HEK293 (cell line): ENCODE measurements around the gene RNF138.
"Not testable (repeated sequence)": the region's sequence is repeated elsewhere in the genome, so short reads cannot be mapped to it uniquely, and the experiment has no call there.

Experiments
- CTCF ChIA-PET: fragments of 350-600 bp; formaldehyde crosslinking; extraction: SDS; loops from one replicate; lab custom pipeline; 2021; ENCODE audit warnings: antibody characterized with exemption; lab: Yijun Ruan, JAX
- POLR2A ChIA-PET: fragments of 300-600 bp; formaldehyde crosslinking; extraction: SDS; loops from one replicate; lab custom pipeline; 2020; ENCODE audit warnings: antibody characterized with exemption, inconsistent platforms; lab: Yijun Ruan, JAX
- H3K27ac ChIP-seq: fragments of 200-500 bp; sonication (Bioruptor generic); 2 replicates; pipeline ENCODE4 v1.5.1; 2014; ENCODE audit warnings: low read depth, low read length, control low read depth, inconsistent platforms; ENCODE audit errors: extremely low read depth
- H3K36me3 ChIP-seq, 2 experiments: fragments of 200-500 bp in 1 of 2; sonication (Bioruptor generic) in 1 of 2; 1 replicate in 1 of 2; 2 replicates in 1 of 2; pipeline ENCODE4 v1.5.1; 2014 to 2017; ENCODE audit warnings: inconsistent platforms in 2 of 2, low read length in 2 of 2; ENCODE audit not compliant: control insufficient read depth in 2 of 2, insufficient read depth in 1 of 2
- H3K4me1 ChIP-seq: fragments of 200-500 bp; sonication (Bioruptor generic); 2 replicates; pipeline ENCODE4 v1.5.1; 2014; ENCODE audit warnings: mild to moderate bottlenecking, low read length, inconsistent platforms; ENCODE audit not compliant: control insufficient read depth, insufficient read depth
- H3K4me3 ChIP-seq: 2 replicates; pipeline ENCODE4 v1.5.1; 2011; ENCODE audit warnings: low read depth, mild to moderate bottlenecking, control low read depth, low read length, moderate library complexity
- H3K9me3 ChIP-seq: fragments of 200-500 bp; sonication (Bioruptor generic); 2 replicates; pipeline ENCODE4 v1.5.1; 2014; ENCODE audit warnings: low read depth, low read length, inconsistent platforms; ENCODE audit not compliant: control insufficient read depth, insufficient read depth
- BCL11A ChIP-seq: fragments of 450-650 bp; formaldehyde crosslinking; IDR thresholded peaks from 2 replicates; pipeline ENCODE4 v1.5.1; 2016; ENCODE audit warnings: low read depth, missing biosample characterization, missing genetic modification characterization
- GLI4 ChIP-seq: fragments of 450-650 bp; formaldehyde crosslinking; IDR thresholded peaks from 2 replicates; pipeline ENCODE4 v1.5.1; 2016; ENCODE audit warnings: missing biosample characterization, missing genetic modification characterization
- KLF16 ChIP-seq: fragments of 450-650 bp; formaldehyde crosslinking; IDR thresholded peaks from 2 replicates; pipeline ENCODE4 v1.5.1; 2017; ENCODE audit warnings: missing biosample characterization, missing genetic modification characterization
- OVOL3 ChIP-seq: fragments of 450-650 bp; formaldehyde crosslinking; IDR thresholded peaks from 2 replicates; pipeline ENCODE4 v1.5.1; 2016; ENCODE audit warnings: missing biosample characterization, missing genetic modification characterization
- PBX3 ChIP-seq: sonication (generic); formaldehyde crosslinking; IDR thresholded peaks from 2 replicates; pipeline ENCODE4 v1.8.1; 2022; ENCODE audit warnings: mild to moderate bottlenecking, moderate library complexity, missing genetic modification reagents
- PRDM10 ChIP-seq: fragments of 450-650 bp; formaldehyde crosslinking; IDR thresholded peaks from 2 replicates; pipeline ENCODE4 v1.5.1; 2016; ENCODE audit warnings: missing biosample characterization, missing genetic modification characterization
- SETDB1 ChIP-seq: IDR thresholded peaks from one replicate; pipeline ENCODE4 v1.6.1; 2017; ENCODE audit warnings: mild to moderate bottlenecking, low read length, moderate library complexity, mixed read lengths; ENCODE audit not compliant: insufficient read length
- SP2 ChIP-seq: fragments of 450-650 bp; formaldehyde crosslinking; IDR thresholded peaks from 2 replicates; pipeline ENCODE4 v1.5.1; 2016; ENCODE audit warnings: missing biosample characterization, missing genetic modification characterization
- ZFP37 ChIP-seq: fragments of 450-650 bp; formaldehyde crosslinking; IDR thresholded peaks from 2 replicates; pipeline ENCODE4 v1.5.1; 2016; ENCODE audit warnings: missing biosample characterization, missing genetic modification characterization
- ZNF175 ChIP-seq: fragments of 450-650 bp; formaldehyde crosslinking; IDR thresholded peaks from 2 replicates; pipeline ENCODE4 v1.5.1; 2016; ENCODE audit warnings: missing biosample characterization, missing genetic modification characterization
- ZNF19 ChIP-seq: fragments of 450-650 bp; formaldehyde crosslinking; IDR thresholded peaks from 2 replicates; pipeline ENCODE4; 2016; ENCODE audit warnings: missing biosample characterization, missing genetic modification characterization, low read depth
- ZNF335 ChIP-seq: fragments of 450-650 bp; formaldehyde crosslinking; conservative IDR thresholded peaks from 2 replicates; pipeline ENCODE4 v1.5.1; 2016; ENCODE audit warnings: missing biosample characterization, missing genetic modification characterization
- ZNF404 ChIP-seq: fragments of 450-650 bp; formaldehyde crosslinking; IDR thresholded peaks from 2 replicates; pipeline ENCODE4 v1.5.1; 2017; ENCODE audit warnings: missing biosample characterization, missing genetic modification characterization
- ZNF423 ChIP-seq: fragments of 450-650 bp; formaldehyde crosslinking; IDR thresholded peaks from 2 replicates; pipeline ENCODE4 v1.5.1; 2016; ENCODE audit warnings: missing biosample characterization, missing genetic modification characterization
- ZNF501 ChIP-seq: fragments of 450-650 bp; formaldehyde crosslinking; IDR thresholded peaks from 2 replicates; pipeline ENCODE4 v1.5.1; 2016; ENCODE audit warnings: missing biosample characterization, missing genetic modification characterization
- ZNF513 ChIP-seq: fragments of 450-650 bp; IDR thresholded peaks from 2 replicates; pipeline ENCODE4 v1.5.1; 2018; ENCODE audit warnings: missing biosample characterization, missing genetic modification characterization
- ZNF521 ChIP-seq: fragments of 450-650 bp; formaldehyde crosslinking; IDR thresholded peaks from 2 replicates; pipeline ENCODE4 v1.5.1; 2017; ENCODE audit warnings: missing biosample characterization, mild to moderate bottlenecking, missing genetic modification characterization
- ZNF677 ChIP-seq: fragments of 450-650 bp; IDR thresholded peaks from 2 replicates; pipeline ENCODE4 v1.5.0; 2018; ENCODE audit warnings: missing biosample characterization, mild to moderate bottlenecking, missing genetic modification characterization, moderate library complexity
- ZNF777 ChIP-seq: fragments of 450-650 bp; formaldehyde crosslinking; IDR thresholded peaks from 2 replicates; pipeline ENCODE4 v1.5.1; 2017; ENCODE audit warnings: missing biosample characterization, missing genetic modification characterization, borderline replicate concordance
- ZNF837 ChIP-seq: fragments of 450-650 bp; formaldehyde crosslinking; IDR thresholded peaks from 2 replicates; pipeline ENCODE4 v1.5.1; 2016; ENCODE audit warnings: missing biosample characterization, missing genetic modification characterization
- TF ChIP-seq, protein P1 (sequence below): fragments of 450-650 bp; formaldehyde crosslinking; IDR thresholded peaks from 2 replicates; pipeline ENCODE4 v1.5.1; 2017; ENCODE audit warnings: missing biosample characterization, missing genetic modification characterization

Gene RNF138

DNA sequence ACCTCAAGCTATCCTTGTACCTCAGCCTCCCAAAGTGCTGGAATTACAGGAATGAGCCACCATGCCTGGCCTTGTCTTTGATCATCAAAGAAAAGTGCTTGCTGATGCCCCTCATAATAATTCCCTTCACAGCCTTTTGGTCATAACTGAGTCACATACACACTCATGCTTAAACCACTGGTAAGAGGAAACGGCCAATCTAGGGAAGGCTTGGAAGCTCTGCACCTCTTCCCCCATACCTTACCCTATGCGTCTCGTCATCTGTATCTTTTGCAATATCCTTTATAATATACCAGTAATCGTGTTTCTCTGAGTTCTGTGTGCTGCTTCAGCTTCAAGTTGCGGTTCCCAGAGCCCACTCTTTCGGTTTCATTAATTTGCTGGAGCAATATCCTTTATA lies 4.8 kb upstream of the RNF138 start (continued):
- TF ChIP-seq, protein P1, sequence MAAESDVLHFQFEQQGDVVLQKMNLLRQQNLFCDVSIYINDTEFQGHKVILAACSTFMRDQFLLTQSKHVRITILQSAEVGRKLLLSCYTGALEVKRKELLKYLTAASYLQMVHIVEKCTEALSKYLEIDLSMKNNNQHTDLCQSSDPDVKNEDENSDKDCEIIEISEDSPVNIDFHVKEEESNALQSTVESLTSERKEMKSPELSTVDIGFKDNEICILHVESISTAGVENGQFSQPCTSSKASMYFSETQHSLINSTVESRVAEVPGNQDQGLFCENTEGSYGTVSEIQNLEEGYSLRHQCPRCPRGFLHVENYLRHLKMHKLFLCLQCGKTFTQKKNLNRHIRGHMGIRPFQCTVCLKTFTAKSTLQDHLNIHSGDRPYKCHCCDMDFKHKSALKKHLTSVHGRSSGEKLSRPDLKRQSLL (tag by site-specific recombination), result no peak
- TF ChIP-seq KLF16 (no peak), BCL11A (tag by site-specific recombination) (no peak), ZNF19 (tag by site-specific recombination) (no peak)

DNA sequence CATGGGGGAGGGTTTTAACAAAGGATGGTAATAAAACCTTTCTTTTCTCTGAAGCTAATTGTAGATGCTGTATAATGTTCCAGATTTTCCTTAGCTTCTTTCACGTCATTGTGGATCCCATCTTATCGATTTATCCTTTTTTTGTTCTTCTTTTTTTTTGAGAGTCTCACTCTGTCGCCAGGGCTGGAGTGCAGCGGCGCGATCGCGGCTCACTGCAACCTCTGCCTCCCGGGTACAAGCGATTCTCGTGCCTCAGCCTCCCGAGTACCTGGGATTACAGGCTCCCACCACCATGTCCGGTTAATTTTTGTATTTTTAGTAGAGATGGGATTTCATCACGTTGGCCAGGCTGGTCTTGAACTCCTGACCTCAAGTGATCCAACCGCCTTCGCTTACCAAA lies 843 bp upstream of the RNF138 start:
- peaks cover 0 to 13% of the 10 kb centered on the region in 2 experiments; a peak in 1 of 3 replicates for H3K36me3 ChIP-seq
- not testable (repeated sequence) for H3K4me1 ChIP-seq, H3K27ac ChIP-seq, H3K4me3 ChIP-seq, H3K9me3 ChIP-seq
- ChIA-PET POLR2A (interaction anchor here (2.3 kb wide), 1 partner anchor 72 kb away, joined by 20 read pairs; the partner anchor contains the start of gene RNF125), CTCF (interaction anchor here (1.2 kb wide), 1 partner anchor 18 kb away, joined by 3 read pairs; no protein-coding TSS in a partner anchor)

DNA sequence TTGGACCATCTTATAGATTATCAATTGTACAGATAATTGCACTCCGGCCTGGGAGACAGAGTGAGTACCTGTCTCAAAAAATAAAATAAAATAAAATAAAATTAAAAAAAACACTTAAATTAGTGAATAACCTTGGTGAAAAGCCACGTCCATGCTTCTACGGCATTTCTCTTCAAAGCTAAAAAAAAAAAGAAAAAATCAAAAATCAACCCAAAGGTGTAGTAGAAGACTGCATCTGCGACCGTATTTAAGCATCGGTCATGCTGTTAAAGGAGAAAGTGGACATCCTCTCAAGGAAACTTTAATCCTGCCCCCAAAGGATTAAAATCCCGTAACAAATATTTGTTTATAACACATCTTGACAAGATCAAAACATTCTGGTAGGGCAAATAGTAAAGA lies 350 bp upstream of the RNF138 start:
- H3K9me3 ChIP-seq, result no peaks in the 10 kb centered on the region
- ChIA-PET CTCF (interaction anchor here (0.6 to 1.2 kb wide), 2 partner anchors 19 to 99 kb away, joined by 3 read pairs; no protein-coding TSS in a partner anchor), POLR2A (interaction anchor here (0.7 to 2.3 kb wide), 5 partner anchors 12 to 460 kb away, joined by 4 to 20 read pairs (median 6); partner anchors contain the start of genes RNF125 and TRAPPC8)
- peak overlapping the region; percentile 97 for H3K27ac ChIP-seq
- H3K4me1 ChIP-seq, result peaks cover 4% of the 10 kb centered on the region; the same call in 1 of the 2 replicates
- peak overlapping the region; percentile 53 for H3K4me3 ChIP-seq
- TF ChIP-seq ZNF404 (tag by site-specific recombination) (no peak), ZNF335 (tag by site-specific recombination) (peak; percentile 88)
- H3K36me3 ChIP-seq, result peaks cover 0 to 18% of the 10 kb centered on the region in 2 experiments; a peak in 1 of 3 replicates

GRCh38 chr18:32092422-32093101 lies 888 bp downstream of the RNF138 start:
- Histone ChIP-seq H3K36me3 (peaks cover 0 to 26% of the 10 kb centered on the region in 2 experiments; a peak in 2 of 3 replicates), H3K9me3 (no peaks in the 10 kb centered on the region), H3K4me3 (peak overlapping the region; percentile 90), H3K27ac (peak overlapping the region; percentile 97), H3K4me1 (peaks cover 4% of the 10 kb centered on the region; the same call in 1 of the 2 replicates)
- ChIA-PET POLR2A (interaction anchor here (0.6 to 2.3 kb wide), 6 partner anchors 10 to 459 kb away, joined by 3 to 20 read pairs (median 6); partner anchors contain the start of genes RNF125 and TRAPPC8), CTCF (interaction anchor here (0.5 to 0.7 kb wide), 2 partner anchors 20 to 73 kb away, joined by 3 read pairs; no protein-coding TSS in a partner anchor)
- TF ChIP-seq ZNF837 (no peak), ZNF501 (tag by site-specific recombination) (peak; percentile 22; the same call in 1 of the 2 replicates), ZNF423 (tag by site-specific recombination) (no peak), PBX3 (CRISPR knock-in tag) (peak; percentile 73), SP2 (peak; percentile 74), ZNF521 (tag by site-specific recombination) (no peak), ZNF777 (tag by site-specific recombination) (no peak), ZNF513 (tag by site-specific recombination) (no peak; the same call in 1 of the 2 replicates), ZNF677 (tag by site-specific recombination) (no peak), ZNF175 (tag by site-specific recombination) (no peak), GLI4 (tag by site-specific recombination) (0 out of 2 replicates have a peak, but pooled peaks have one; percentile 38), SETDB1 (no peak), PRDM10 (peak; percentile 52), OVOL3 (0 out of 2 replicates have a peak, but pooled peaks have one; percentile 50), ZFP37 (no peak)
